Common myeloid progenitor, CD34-positive (primary cell): ENCODE results near the gene PSMD3.

Source experiments
- CTCF ChIA-PET: fragments of 350-600 bp; sonication (Branson Sonifier 250); formaldehyde crosslinking; loops from one replicate; lab custom pipeline; 2021; ENCODE audit warnings: antibody characterized with exemption; lab: Charles Lee
- POLR2A ChIA-PET: fragments of 350-600 bp; sonication (Branson Sonifier 250); formaldehyde crosslinking; loops from one replicate; lab custom pipeline; 2021; ENCODE audit warnings: antibody characterized with exemption; lab: Charles Lee
- DNase-seq, 3 donors: peaks; one replicate each; pipeline versions ENCODE4 v3.0.0 to v3.0.0-alpha.2; 2013
- H3K27ac ChIP-seq, 2 experiments: 1 replicate in 1 of 2; 2 replicates in 1 of 2; pipeline ENCODE4 v1.7.0; 2013; ENCODE audit warnings: inconsistent platforms in 2 of 2, low read length in 2 of 2, mild to moderate bottlenecking in 2 of 2, low read depth in 1 of 2, moderate library complexity in 1 of 2; ENCODE audit not compliant: severe bottlenecking in 2 of 2, insufficient read depth in 1 of 2, poor library complexity in 1 of 2
- H3K27me3 ChIP-seq, 5 experiments: replicated peaks in 2 of 5; 1 replicate in 3 of 5; 2 replicates in 2 of 5; pipeline versions ENCODE4 v1.6.1 to v1.7.0; 2013; ENCODE audit warnings: low read length in 4 of 5, mild to moderate bottlenecking in 2 of 5, moderate library complexity in 2 of 5, inconsistent platforms in 1 of 5; ENCODE audit not compliant: insufficient read depth in 5 of 5, control insufficient read depth in 4 of 5
- H3K36me3 ChIP-seq, 4 experiments: 1 replicate in 2 of 4; 2 replicates in 2 of 4; pipeline versions ENCODE4 v1.6.1 to v1.7.0; 2013; ENCODE audit warnings: low read length in 3 of 4, control low read depth in 1 of 4, mild to moderate bottlenecking in 1 of 4; ENCODE audit not compliant: control insufficient read depth in 4 of 4, insufficient read depth in 4 of 4
- H3K4me1 ChIP-seq, 4 experiments: 1 replicate in 3 of 4; 2 replicates in 1 of 4; pipeline versions ENCODE4 v1.6.1 to v1.7.1; 2013; ENCODE audit warnings: low read length in 3 of 4, mild to moderate bottlenecking in 3 of 4, control low read depth in 1 of 4, inconsistent platforms in 1 of 4, moderate library complexity in 1 of 4; ENCODE audit not compliant: control insufficient read depth in 4 of 4, insufficient read depth in 4 of 4; ENCODE audit errors: control extremely low read depth in 1 of 4
- H3K4me3 ChIP-seq, 7 experiments: 1 replicate in 4 of 7; 2 replicates in 3 of 7; pipeline versions ENCODE4 v1.5.1 to v1.7.0; 2013; ENCODE audit warnings: mild to moderate bottlenecking in 7 of 7, low read length in 6 of 7, moderate library complexity in 6 of 7, inconsistent platforms in 2 of 7, low read depth in 2 of 7, control low read depth in 1 of 7; ENCODE audit not compliant: insufficient read depth in 4 of 7, control insufficient read depth in 1 of 7; ENCODE audit errors: extremely low read depth in 1 of 7
- H3K9me3 ChIP-seq, 5 experiments: 1 replicate in 4 of 5; 2 replicates in 1 of 5; pipeline versions ENCODE4 v1.6.1 to v1.7.1; 2013; ENCODE audit warnings: low read length in 4 of 5, mild to moderate bottlenecking in 2 of 5, inconsistent platforms in 1 of 5, low read depth in 1 of 5, moderate library complexity in 1 of 5; ENCODE audit not compliant: control insufficient read depth in 4 of 5, insufficient read depth in 2 of 5; ENCODE audit errors: control extremely low read depth in 1 of 5
- WGBS: methylation state at CpG from one replicate; pipeline ENCODE4 v1.1.5; 2013; ENCODE audit not compliant: insufficient coverage; 5-methylcytosine and 5-hydroxymethylcytosine counted together

Gene PSMD3

DNA sequence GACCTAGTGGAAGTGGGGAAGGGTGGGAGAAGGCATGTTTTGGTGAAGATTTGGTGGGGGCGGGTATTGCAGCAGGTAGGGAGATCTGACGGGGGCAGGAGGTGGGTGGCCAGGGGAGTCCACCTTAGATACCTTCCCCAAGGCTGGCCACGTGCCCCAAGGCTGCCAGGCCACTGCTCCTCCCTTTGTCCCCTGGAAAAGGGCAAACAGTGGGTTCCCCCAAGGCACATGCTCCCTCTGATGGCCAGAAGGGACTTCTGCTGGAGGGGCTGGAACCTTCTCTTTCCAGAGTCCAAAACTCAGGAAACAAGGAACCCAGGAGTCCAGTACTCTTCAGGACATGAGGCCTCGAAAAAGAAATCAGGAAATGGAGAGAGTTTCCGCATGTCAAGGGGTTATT, 6.2 kb upstream of the PSMD3 start:
- 82% methylated on average over 5 of the region's 5 CpGs for WGBS
- no peaks in the 10 kb centered on the region for H3K9me3 ChIP-seq
- H3K4me1 ChIP-seq: peaks cover 2 to 23% (median 4%) of the 10 kb centered on the region in 4 experiments
- ChIA-PET POLR2A (no interaction called here), CTCF (interaction anchor here (12.3 kb wide), 1 partner anchor 14 kb away, joined by 197 read pairs; the partner anchor contains the start of gene GSDMA)
- H3K36me3 ChIP-seq: no peaks in the 10 kb centered on the region
- no peak overlapping the region for H3K4me3 ChIP-seq
- DNase-seq: no peak
- no peak overlapping the region for H3K27ac ChIP-seq
- H3K27me3 ChIP-seq: peaks cover 0 to 10% (median 0%) of the 10 kb centered on the region in 5 experiments

DNA sequence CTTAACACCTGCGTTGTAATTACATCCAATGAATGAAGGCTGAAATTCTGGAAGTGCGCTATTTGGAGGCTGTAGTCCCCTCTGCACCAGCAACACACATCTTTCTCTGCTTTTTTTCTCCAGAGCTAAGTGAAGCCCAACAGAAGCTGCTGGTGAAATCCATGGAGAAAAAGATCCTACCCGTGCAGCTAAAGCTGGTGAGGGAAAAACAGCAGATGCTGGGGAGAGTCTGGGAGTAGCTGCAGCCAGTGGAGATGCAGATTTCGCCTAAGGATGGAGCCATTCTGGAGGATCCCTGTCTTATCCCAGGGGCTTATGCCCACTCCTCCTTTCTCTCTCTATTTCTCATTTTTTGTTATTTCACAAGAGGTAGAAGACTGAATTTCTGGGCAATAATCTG, 4.8 kb upstream of the PSMD3 start:
- H3K36me3 ChIP-seq: no peaks in the 10 kb centered on the region
- no peaks in the 10 kb centered on the region for H3K9me3 ChIP-seq
- H3K4me3 ChIP-seq: no peak overlapping the region
- 100% methylated on average over 2 of the region's 4 CpGs for WGBS
- H3K27me3 ChIP-seq: peaks cover 0 to 7% (median 0%) of the 10 kb centered on the region in 5 experiments
- ChIA-PET POLR2A (interaction anchor here (1.0 kb wide), 1 partner anchor 15 kb away, joined by 7 read pairs; no protein-coding TSS in a partner anchor), CTCF (interaction anchor here (1.2 to 12.3 kb wide), 2 partner anchors 14 to 16 kb away, joined by 4 to 197 read pairs; partner anchors contain the start of gene GSDMA)
- peaks cover 6 to 31% (median 9%) of the 10 kb centered on the region in 4 experiments for H3K4me1 ChIP-seq
- DNase-seq: no peak
- no peak overlapping the region for H3K27ac ChIP-seq

DNA sequence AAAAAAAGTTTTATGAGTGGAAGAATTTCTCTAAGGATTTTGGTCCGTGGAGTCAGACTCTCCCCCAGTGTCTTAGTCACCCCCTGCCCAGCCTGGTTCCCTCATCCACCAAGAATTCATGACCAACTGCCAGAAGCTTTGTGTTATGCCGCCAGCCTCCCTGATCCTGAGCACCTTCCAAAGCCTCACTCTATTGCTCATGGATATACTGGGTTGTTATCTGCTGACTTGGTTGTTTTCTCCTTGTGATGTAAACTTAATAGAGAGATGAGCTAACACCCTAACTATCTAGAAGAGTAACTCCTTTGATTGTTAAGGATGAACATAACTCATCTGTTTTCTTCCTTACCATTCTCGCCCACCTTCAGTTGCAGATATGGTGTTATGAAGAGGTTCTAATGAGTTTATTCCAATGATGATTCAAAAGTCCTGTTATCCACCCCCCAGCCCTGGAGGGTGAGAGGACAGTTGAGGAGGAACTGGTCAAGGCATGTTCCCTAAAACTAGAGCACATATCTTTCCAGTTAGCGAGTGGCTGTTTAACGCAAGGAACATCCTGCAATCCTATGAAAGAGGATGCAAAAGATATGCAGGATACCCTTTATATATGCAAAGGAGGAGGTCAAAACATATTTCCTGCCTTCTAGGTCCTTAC, 1.5 kb upstream of the PSMD3 start:
- no peak for DNase-seq
- Histone ChIP-seq H3K4me1 (peaks cover 18 to 29% (median 23%) of the 10 kb centered on the region in 4 experiments), H3K27ac (no peak overlapping the region), H3K4me3 (peak overlapping the region in 3 of 7 experiments; percentile 86 to 99 (median 91)), H3K36me3 (peaks cover 0 to 5% (median 3%) of the 10 kb centered on the region in 4 experiments), H3K27me3 (peaks cover 0 to 5% (median 0%) of the 10 kb centered on the region in 5 experiments), H3K9me3 (no peaks in the 10 kb centered on the region)
- ChIA-PET CTCF (interaction anchor here (1.8 to 12.3 kb wide), 6 partner anchors 19 to 107 kb away, joined by 5 to 197 read pairs (median 10); partner anchors contain the start of gene GSDMA), POLR2A (no interaction called here)
- WGBS: 82% methylated on average over 2 of the region's 5 CpGs

- peaks cover 4 to 13% (median 10%) of the 10 kb centered on the region in 4 experiments for H3K36me3 ChIP-seq
- peak overlapping the region; percentile 64 to 99 (median 86) for H3K4me3 ChIP-seq
- ChIA-PET POLR2A (interaction anchor here (0.6 to 1.3 kb wide), 8 partner anchors 12 to 378 kb away, joined by 3 to 7 read pairs (median 3); no protein-coding TSS in a partner anchor), CTCF (interaction anchor here (0.6 to 12.3 kb wide), 10 partner anchors 8 to 107 kb away, joined by 3 to 197 read pairs (median 5); partner anchors contain the start of gene GSDMA)
- H3K27me3 ChIP-seq: peaks cover 0 to 4% (median 0%) of the 10 kb centered on the region in 5 experiments
- peaks cover 18 to 29% (median 23%) of the 10 kb centered on the region in 4 experiments for H3K4me1 ChIP-seq
- WGBS: 0% methylated on average over 7 of the region's 10 CpGs
- H3K27ac ChIP-seq: peak overlapping the region in 1 of 2 experiments; percentile 96
- H3K9me3 ChIP-seq: no peaks in the 10 kb centered on the region
- DNase-seq: peak; percentile 68 to 85 (median 81)
Measured at GRCh38 chr17:39979893-39980350, 685 bp upstream of the PSMD3 start.

- CTCF ChIA-PET: interaction anchor here (1.0 to 12.3 kb wide), 9 partner anchors 9 to 193 kb away, joined by 3 to 197 read pairs (median 5); partner anchors contain the start of gene GSDMA
- no peaks in the 10 kb centered on the region for H3K27me3 ChIP-seq
- H3K9me3 ChIP-seq: no peaks in the 10 kb centered on the region
- POLR2A ChIA-PET: interaction anchor here (0.6 to 1.3 kb wide), 7 partner anchors 9 to 159 kb away, joined by 3 to 7 read pairs (median 3); partner anchors contain the start of gene CASC3
- peaks cover 18 to 29% (median 23%) of the 10 kb centered on the region in 4 experiments for H3K4me1 ChIP-seq
- peak overlapping the region; percentile 93 to 96 for H3K27ac ChIP-seq
- WGBS: 0% methylated on average over 11 of the region's 15 CpGs
- H3K36me3 ChIP-seq: peaks cover 6 to 27% (median 23%) of the 10 kb centered on the region in 4 experiments
- peak overlapping the region; percentile 68 to 99 (median 88) for H3K4me3 ChIP-seq
- DNase-seq: peak in 1 of 3 donors; percentile 20
Measured at GRCh38 chr17:39981207-39981741, 667 bp downstream of the PSMD3 start.

DNA sequence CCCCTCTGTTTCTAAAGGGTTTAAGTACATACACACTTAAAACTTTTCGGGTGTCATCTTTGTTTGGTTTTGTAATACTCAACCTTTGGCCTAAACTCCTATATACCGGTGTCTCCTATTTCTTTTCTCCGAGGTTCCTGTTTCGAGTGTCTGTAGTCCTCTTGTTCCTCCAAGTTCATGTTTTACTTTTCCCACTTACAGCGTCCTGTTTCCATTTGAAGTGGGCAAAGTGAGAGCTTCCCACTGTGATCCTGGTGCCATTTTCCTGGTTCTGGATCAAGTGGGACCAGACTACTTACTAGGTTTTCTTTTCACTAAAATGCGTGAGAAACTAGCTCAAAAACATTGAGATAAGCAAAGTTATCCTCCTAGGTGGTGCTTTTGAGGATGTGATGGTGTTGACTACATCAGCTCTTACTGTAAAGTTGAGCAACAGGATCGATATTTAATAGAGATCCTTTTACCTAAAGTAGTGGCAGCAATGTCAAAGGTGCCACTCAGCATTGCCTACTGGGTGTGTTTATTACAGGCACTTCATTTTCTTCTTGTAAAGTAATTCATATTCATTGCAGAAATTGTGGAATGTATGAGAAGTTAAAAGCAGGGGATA, 1.3 kb downstream of the PSMD3 start:
- Histone ChIP-seq H3K36me3 (peaks cover 10 to 33% (median 29%) of the 10 kb centered on the region in 4 experiments), H3K9me3 (no peaks in the 10 kb centered on the region), H3K27me3 (no peaks in the 10 kb centered on the region), H3K4me3 (peak overlapping the region in 6 of 7 experiments; percentile 80 to 99 (median 90)), H3K27ac (peak overlapping the region; percentile 93 to 96), H3K4me1 (peaks cover 18 to 29% (median 23%) of the 10 kb centered on the region in 4 experiments)
- 23% methylated on average over 6 of the region's 7 CpGs for WGBS
- peak in 2 of 3 donors; percentile 17 to 31 for DNase-seq
- ChIA-PET POLR2A (interaction anchor here (0.6 to 1.2 kb wide), 3 partner anchors 16 to 42 kb away, joined by 3 to 4 read pairs (median 4); no protein-coding TSS in a partner anchor), CTCF (interaction anchor here (1.0 to 12.3 kb wide), 5 partner anchors 9 to 192 kb away, joined by 3 to 197 read pairs (median 3); partner anchors contain the start of gene GSDMA)
